ENCODE measurements around the gene ATRN.

Gene ATRN

GRCh38 chr20:3653921-3654320 is 183.1 kb downstream of the ATRN start:
- in situ Hi-C loops (cut with MboI; ENCODE audit: low sequenced_read_pairs): no loop called here

GRCh38 chr20:3654326-3655130 is 183.7 kb downstream of the ATRN start:
- in situ Hi-C loops (cut with MboI; ENCODE audit: low sequenced_read_pairs): no loop called here

GRCh38 chr20:3655131-3655405 is 184.2 kb downstream of the ATRN start:
- in situ Hi-C loops (cut with MboI; ENCODE audit: low sequenced_read_pairs): no loop called here

GRCh38 chr20:3658019-3658715 is 187.3 kb downstream of the ATRN start:
- in situ Hi-C loops (cut with MboI; ENCODE audit: low sequenced_read_pairs): no loop called here

GRCh38 chr20:3658716-3659491 is 188.1 kb downstream of the ATRN start:
- in situ Hi-C loops (cut with MboI; ENCODE audit: low sequenced_read_pairs): no loop called here

GRCh38 chr20:3659492-3660261 is 188.9 kb downstream of the ATRN start:
- in situ Hi-C loops (cut with MboI; ENCODE audit: low sequenced_read_pairs): no loop called here

- in situ Hi-C loops (cut with MboI; ENCODE audit: low sequenced_read_pairs): no loop called here
Observed at GRCh38 chr20:3660262-3661059, 189.6 kb downstream of the ATRN start.

GRCh38 chr20:3661060-3661813 is 190.4 kb downstream of the ATRN start:
- in situ Hi-C loops (cut with MboI; ENCODE audit: low sequenced_read_pairs): no loop called here

GRCh38 chr20:3661814-3662665 is 191.2 kb downstream of the ATRN start:
- in situ Hi-C loops (cut with MboI; ENCODE audit: low sequenced_read_pairs): no loop called here

GRCh38 chr20:3663031-3663701 is 192.3 kb downstream of the ATRN start, which contains the start of gene GFRA4:
TSS of gene GFRA4 (minus strand) at chr20:3663399. CDS start at chr20:3663399, 0 bp downstream.
- in situ Hi-C loops (cut with MboI; ENCODE audit: low sequenced_read_pairs): no loop called here

GRCh38 chr20:3663858-3664257 is 193.0 kb downstream of the ATRN start:
- in situ Hi-C loops (cut with MboI; ENCODE audit: low sequenced_read_pairs): no loop called here

GRCh38 chr20:3667434-3668037 is 196.7 kb downstream of the ATRN start:
- in situ Hi-C loops (cut with MboI; ENCODE audit: low sequenced_read_pairs): no loop called here

- in situ Hi-C loops (cut with MboI; ENCODE audit: low sequenced_read_pairs): no loop called here
Observed at GRCh38 chr20:3669710-3670367, 199.0 kb downstream of the ATRN start.

- in situ Hi-C loops (cut with MboI; ENCODE audit: low sequenced_read_pairs): no loop called here
Observed at GRCh38 chr20:3670511-3670910, 199.7 kb downstream of the ATRN start.

GRCh38 chr20:3670945-3671344 is 200.1 kb downstream of the ATRN start:
- in situ Hi-C loops (cut with MboI; ENCODE audit: low sequenced_read_pairs): no loop called here

GRCh38 chr20:3671986-3672546 is 201.2 kb downstream of the ATRN start:
- in situ Hi-C loops (cut with MboI; ENCODE audit: low sequenced_read_pairs): no loop called here

All from HL-60/S4 treated with phorbol 12-myristate 13-acetate at 8.2 ng/mL for 4 days and 3 days (cell line).